ENCODE results near the gene ATCAY.
"Not testable (repeated sequence)": the region's sequence is repeated elsewhere in the genome, so short reads cannot be mapped to it uniquely, and the experiment has no call there.

The ATCAY gene

GRCh38 chr19:3857449-3858003 is 23.0 kb upstream of the ATCAY start:
- no peak for DNase-seq

GRCh38 chr19:3860499-3860898 is 20.0 kb upstream of the ATCAY start:
- DNase-seq, result no peak

- no peak for DNase-seq
These were observed 17.5 kb upstream of the ATCAY start for GRCh38 chr19:3862826-3863500.

DNA sequence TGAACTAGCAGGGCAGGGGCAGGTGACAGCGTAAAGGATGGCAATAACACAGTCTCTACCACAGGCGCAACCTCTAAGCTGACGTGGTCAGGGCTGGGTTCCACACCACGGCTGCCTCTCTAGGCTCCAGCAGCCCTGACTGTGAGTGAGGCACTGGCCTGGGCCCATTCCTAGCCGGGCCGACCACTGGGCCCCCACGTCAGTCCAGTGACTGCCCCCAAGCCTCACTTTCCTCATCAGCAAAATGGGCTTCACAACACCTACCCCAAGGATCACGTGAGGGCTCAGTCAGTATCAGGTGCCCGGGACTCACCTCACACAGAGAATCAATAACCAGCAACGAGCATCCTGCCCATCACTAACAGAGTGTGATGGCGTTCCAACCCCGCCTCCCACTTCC is 16.8 kb upstream of the ATCAY start:
- no peak for DNase-seq

DNA sequence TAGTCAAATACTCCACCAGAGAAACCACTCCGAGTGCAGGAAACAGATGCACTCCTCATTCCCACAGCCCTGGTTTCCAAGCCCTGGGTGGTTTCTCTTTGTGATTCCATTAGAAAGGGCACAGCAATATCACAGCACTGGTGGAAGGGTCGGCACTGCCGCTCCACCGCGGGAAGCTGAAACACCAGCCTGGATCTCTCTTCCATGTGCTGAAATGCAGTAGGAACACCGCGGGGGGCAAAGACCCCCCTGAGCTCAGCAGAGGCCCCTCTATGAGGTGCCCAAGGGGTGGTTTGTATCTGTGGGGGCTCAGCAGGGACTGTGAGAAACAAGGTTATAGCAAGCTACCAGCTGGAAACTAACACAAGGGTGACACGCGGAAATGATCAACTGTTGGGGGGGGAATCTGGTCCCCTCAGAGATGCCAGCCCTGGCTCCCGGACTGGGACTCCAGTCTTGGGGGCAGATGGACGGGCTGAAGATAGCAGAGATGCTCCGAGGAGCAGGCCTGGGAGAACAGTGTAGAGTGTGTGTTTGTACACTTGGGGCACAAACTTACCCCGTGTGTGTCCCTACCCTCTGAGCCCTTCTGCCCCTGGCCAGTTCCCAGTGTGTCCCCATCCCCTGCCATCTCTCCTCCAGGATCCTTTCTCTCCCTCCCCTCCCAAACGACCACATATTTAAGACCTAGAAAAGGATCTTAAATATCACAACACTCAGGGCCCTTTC is 13.4 kb upstream of the ATCAY start:
- no peak for DNase-seq

GRCh38 chr19:3867971-3868769 is 12.3 kb upstream of the ATCAY start:
- DNase-seq, result no peak

DNA sequence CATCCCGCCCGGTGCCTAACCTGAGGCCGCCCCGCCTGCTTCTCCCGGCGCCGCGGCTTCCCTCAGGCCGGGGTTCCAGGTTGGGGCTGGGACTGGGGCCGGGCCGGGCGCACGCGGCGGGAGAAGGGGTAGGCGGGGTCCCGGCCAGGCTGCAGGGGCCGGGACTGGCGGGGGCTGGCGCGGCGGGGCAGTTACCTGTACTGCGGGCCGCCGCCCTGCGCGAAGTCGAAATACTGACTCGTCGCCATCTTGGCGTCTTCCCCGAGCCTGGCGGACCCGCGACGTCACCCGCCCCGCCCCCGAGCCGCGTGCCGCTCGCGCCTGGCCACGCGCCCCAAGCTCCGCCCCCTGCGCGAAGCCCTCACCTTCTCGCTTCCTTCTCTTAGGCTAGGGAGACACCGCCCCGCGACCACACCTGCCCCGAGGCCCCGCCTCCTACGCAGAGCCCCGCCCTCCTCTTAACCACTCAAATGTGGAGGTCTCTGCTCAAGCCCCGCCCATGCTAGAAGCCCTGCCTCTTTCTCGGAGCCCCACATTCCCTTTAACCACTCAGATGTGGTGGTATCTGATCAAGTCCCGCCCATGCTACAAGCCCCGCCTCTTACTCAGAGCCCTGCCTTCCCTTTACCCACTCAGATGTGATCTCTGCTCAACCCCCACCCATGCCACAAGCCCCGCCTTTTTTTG is 11.6 kb upstream of the ATCAY start, which contains the start of gene ZFR2:
ZFR2 (minus strand) TSS at position 269 of the 687 bp plus-strand sequence; CDS start at position 248, 21 bp downstream.
- DNase-seq, result no peak

DNA sequence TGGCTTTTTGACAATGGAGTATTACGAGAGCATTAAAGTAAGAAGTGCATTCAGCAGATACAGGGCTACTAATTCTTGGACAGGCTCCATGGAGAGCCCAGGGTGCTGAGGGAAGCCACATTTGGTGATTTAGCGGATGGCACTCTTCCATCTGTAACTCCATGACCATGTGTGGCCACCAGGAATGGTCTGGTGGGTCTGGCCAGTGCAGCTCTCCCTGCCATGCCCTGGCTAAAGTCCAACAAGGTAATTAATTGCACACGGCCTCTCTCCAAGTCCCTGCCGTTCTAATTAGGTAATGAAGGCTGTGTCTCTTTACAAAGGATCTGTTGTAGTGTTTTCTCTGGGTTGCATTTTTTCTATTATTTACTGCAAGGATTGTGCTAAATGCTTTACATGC is 7.3 kb upstream of the ATCAY start:
- DNase-seq, result no peak

GRCh38 chr19:3874695-3875094 is 5.8 kb upstream of the ATCAY start:
- not testable (repeated sequence) for DNase-seq

DNA sequence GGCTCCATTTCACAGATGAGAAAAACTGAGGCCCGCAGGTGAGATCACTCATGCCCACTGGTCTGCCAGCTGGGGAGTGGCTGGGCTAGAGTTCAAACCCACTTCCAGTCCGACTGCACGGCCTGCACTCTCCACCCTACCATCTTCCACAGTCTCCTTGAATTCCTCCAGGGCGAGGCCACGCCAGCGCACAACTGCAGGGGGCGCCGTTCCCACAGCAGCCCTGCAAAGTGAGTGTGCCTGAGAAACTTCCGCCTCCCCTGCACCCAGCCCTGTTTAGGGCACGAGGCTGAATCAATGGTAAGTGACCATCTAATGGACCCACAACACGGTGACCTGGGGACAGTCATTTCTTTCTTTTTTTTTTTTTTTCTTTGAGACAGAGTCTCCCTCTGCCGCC is 829 bp upstream of the ATCAY start:
- DNase-seq, result no peak

DNA sequence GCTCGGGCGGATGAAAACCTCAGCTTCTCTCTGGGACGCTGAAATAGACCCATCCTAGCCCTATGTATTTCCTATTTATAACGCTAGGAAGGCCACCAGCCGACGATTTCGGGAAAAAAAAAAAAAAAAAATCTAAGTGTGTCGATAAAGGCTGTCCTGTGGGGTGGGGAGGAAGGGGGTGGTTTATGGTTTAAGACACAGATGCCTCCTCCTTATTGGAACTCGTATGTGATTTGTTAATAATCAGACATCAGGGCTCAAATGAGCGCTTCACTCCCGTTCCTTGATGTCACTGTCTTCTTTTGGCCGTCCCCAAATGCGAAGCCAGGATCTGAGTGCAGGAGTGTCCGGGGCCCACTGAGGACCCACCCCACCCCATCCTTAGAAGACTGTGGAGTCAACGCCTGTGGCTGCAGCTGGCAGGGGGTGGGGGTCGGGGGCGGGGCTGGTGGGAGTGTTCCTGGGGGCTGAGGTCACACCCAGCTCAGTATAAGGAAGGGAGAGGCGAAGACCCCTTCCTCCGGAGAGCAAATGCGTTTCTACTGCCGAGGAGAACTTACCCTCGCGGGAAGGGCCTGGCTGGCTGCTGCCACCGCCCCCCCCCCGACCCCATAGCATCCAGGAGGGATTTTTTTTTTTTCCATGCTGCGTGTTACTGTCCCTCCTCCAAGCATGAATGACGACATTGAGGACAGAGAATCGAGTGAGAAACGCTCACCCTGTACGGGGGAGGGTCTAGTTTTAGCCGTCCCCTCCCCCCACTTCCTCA is 971 bp downstream of the ATCAY start:
- peak in 1 of 2 experiments; percentile 6 for DNase-seq

DNA sequence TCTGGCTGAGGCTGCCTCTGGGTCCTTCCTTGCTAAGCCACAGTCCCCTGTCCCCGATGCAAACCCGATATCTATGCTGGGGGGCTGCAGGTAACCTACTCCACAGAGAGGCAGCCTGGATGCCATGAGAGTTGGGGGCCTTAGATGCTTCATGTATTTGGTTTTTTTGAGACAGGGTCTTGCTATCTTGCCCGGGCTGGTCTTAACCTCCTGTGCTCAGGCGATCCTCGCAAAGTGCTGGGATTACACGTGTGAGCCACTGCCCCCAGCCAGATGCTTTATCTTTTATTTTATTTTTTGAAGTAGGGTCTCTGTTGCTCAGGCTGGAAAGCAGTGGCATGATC is 1.5 kb downstream of the ATCAY start:
- no peak for DNase-seq

GRCh38 chr19:3890591-3890990 is 10.1 kb downstream of the ATCAY start:
- no peak for DNase-seq

DNA sequence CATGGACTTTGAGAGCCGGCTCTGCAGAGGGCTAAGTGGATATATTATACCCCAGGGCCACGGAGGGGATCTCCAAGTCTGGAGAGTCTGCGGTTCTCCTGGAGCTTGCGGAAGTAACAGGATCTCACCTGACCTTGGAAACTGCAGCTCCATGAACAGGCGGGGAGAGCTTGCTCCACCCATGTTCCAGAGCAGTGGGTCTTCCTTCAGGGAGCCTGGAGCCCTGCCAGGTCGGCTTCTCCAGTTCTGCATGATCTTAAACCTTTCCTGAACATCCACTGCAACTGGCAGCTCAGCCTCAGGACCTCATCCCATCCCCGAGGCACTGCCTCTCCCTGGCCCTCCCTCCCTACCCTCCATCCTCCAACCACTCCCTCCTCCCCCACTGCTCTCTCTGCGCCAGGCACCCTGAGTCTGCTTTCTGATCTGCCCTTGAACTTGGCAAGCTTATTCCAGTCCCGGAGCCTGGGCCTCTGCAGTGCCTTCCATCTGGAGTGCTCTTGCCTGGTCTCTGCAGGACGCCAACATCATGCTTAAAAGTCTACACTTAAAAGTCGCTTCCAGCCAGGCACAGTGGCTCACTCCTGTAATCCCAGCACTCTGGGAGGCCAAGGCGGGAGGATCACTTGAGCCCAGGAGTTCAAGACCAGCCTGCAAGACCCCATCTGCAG is 13.2 kb downstream of the ATCAY start:
- DNase-seq, result no peak

GRCh38 chr19:3894959-3895358 is 14.5 kb downstream of the ATCAY start:
- DNase-seq, result not testable (repeated sequence)

DNA sequence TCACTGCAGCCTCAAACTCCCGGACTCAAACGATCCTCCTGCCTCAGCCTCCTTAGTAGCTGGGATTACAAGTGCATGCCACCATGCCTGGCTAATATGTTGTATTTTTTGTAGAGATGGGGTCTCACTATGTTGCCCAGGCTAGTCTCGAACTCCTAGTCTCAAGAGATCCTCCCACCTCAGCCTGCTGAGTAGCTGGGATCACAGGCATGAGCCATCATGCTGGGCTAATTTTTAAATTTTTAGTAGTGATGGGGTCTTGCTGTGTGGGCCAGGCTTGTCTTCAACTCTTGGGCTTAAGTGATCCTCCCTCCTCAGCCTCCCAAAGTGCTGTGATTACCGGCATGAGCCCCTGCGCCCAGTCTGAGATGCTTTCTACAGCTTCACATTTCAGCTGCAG is 15.3 kb downstream of the ATCAY start:
- DNase-seq, result no peak

DNA sequence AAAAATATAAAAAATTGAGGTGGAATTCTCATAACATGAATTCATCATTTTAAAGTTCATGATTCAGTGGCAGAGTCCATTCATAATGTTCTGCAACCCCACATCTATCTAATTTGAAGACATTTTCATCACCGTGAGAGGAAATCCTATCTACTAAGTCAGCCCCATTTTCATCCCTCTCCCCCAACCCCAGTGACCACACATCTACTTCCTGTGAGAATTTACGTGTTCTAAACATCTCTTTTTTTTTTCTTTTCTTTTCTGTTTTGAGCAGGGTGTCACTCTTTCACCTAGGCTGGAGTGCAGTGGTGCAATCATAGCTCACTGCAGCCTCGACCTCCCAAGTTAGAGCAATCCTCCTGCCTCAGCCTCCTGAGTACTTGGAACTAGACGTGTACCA is 17.5 kb downstream of the ATCAY start:
- DNase-seq, result no peak

- DNase-seq, result no peak
These were observed 17.9 kb downstream of the ATCAY start for GRCh38 chr19:3898426-3898825.

DNA sequence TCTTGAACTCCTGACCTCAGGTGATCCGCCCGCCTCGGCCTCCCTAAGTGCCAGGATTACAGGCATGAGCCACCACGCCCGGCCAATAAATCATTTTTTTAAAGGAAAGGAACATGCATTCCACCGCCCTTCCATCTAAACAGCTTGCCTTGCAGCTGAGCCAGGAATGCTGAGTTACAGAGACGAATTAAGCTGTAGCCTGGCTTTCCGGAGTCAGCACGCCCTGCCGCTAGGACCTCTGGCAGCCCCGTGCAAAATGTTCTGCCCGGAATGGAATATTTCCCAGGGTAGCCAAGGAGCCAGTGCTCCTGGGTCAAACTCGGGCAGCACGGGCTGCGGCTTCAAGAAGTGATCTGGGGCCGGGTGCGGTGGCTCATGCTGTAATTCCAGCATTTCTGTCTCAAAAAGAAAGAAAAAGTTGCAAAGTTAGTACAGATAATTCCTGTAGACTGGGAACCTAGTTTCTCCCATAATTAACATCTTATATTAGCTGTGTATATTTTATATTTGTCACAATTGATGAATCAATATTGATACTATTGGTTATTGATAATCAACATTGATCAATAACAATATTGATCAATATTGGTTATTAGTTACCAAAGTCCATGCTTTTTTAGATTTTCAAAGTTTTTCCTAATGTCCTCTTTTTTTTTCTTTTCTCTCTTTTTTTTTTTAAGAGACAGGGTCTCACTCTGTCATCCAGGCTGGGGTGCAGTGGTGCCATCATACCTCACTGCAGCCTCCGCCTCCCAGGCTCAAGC is 19.2 kb downstream of the ATCAY start:
- DNase-seq, result no peak

- no peak for DNase-seq
These were observed 22.0 kb downstream of the ATCAY start for GRCh38 chr19:3902317-3902973.

All from AML-193 (cell line).